ENCODE results near the gene RNF168.
"Not testable (repeated sequence)": the region's sequence is repeated elsewhere in the genome, so short reads cannot be mapped to it uniquely, and the experiment has no call there.

Gene RNF168

GRCh38 chr3:196493292-196493691, 10.3 kb downstream of the RNF168 start:
- in situ Hi-C loops (cut with HindIII; ENCODE audit: low pct_ligation_motif_present, low pct_unique_long_range_greater_than_20kb, low sequenced_read_pairs), result no loop called here
- no peak for DNase-seq

- no peak for DNase-seq
- in situ Hi-C loops (cut with HindIII; ENCODE audit: low pct_ligation_motif_present, low pct_unique_long_range_greater_than_20kb, low sequenced_read_pairs), result no loop called here
These were observed 11.5 kb downstream of the RNF168 start for GRCh38 chr3:196492080-196492479.

GRCh38 chr3:196489747-196490146, 13.8 kb downstream of the RNF168 start:
- DNase-seq, result no peak
- in situ Hi-C loops (cut with HindIII; ENCODE audit: low pct_ligation_motif_present, low pct_unique_long_range_greater_than_20kb, low sequenced_read_pairs), result no loop called here

GRCh38 chr3:196486263-196486662, 17.3 kb downstream of the RNF168 start:
- in situ Hi-C loops (cut with HindIII; ENCODE audit: low pct_ligation_motif_present, low pct_unique_long_range_greater_than_20kb, low sequenced_read_pairs), result no loop called here
- DNase-seq, result peak; percentile 9

- in situ Hi-C loops (cut with HindIII; ENCODE audit: low pct_ligation_motif_present, low pct_unique_long_range_greater_than_20kb, low sequenced_read_pairs), result no loop called here
- no peak for DNase-seq
These were observed 25.9 kb downstream of the RNF168 start for GRCh38 chr3:196477678-196478077.

- in situ Hi-C loops (cut with HindIII; ENCODE audit: low pct_ligation_motif_present, low pct_unique_long_range_greater_than_20kb, low sequenced_read_pairs), result no loop called here
- no peak for DNase-seq
These were observed 31.3 kb downstream of the RNF168 start for GRCh38 chr3:196472286-196472685.

- DNase-seq, result no peak
- in situ Hi-C loops (cut with HindIII; ENCODE audit: low pct_ligation_motif_present, low pct_unique_long_range_greater_than_20kb, low sequenced_read_pairs), result no loop called here
These were observed 32.0 kb downstream of the RNF168 start for GRCh38 chr3:196471551-196471950.

- in situ Hi-C loops (cut with HindIII; ENCODE audit: low pct_ligation_motif_present, low pct_unique_long_range_greater_than_20kb, low sequenced_read_pairs), result not testable (repeated sequence)
These were observed 33.4 kb downstream of the RNF168 start for GRCh38 chr3:196470182-196470581.

GRCh38 chr3:196463804-196464203, 39.8 kb downstream of the RNF168 start:
- in situ Hi-C loops (cut with HindIII; ENCODE audit: low pct_ligation_motif_present, low pct_unique_long_range_greater_than_20kb, low sequenced_read_pairs), result no loop called here

More at GRCh38 chr3:196470182-196470581, 33.4 kb downstream of the RNF168 start:
- DNase-seq, result not testable (repeated sequence)

GRCh38 chr3:196463478-196463756, 40.2 kb downstream of the RNF168 start:
- DNase-seq, result no peak
- in situ Hi-C loops (cut with HindIII; ENCODE audit: low pct_ligation_motif_present, low pct_unique_long_range_greater_than_20kb, low sequenced_read_pairs), result no loop called here

More at GRCh38 chr3:196463804-196464203, 39.8 kb downstream of the RNF168 start:
- DNase-seq, result no peak

GRCh38 chr3:196462680-196463477, 40.7 kb downstream of the RNF168 start:
- DNase-seq; in situ Hi-C loops (cut with HindIII; ENCODE audit: low pct_ligation_motif_present, low pct_unique_long_range_greater_than_20kb, low sequenced_read_pairs): not testable (repeated sequence)

GRCh38 chr3:196458063-196458462, 45.5 kb downstream of the RNF168 start:
- in situ Hi-C loops (cut with HindIII; ENCODE audit: low pct_ligation_motif_present, low pct_unique_long_range_greater_than_20kb, low sequenced_read_pairs), result no loop called here
- DNase-seq, result no peak

GRCh38 chr3:196457470-196457869, 46.1 kb downstream of the RNF168 start:
- in situ Hi-C loops (cut with HindIII; ENCODE audit: low pct_ligation_motif_present, low pct_unique_long_range_greater_than_20kb, low sequenced_read_pairs); DNase-seq: not testable (repeated sequence)

- peak; percentile 16 for DNase-seq
These were observed 48.6 kb downstream of the RNF168 start for GRCh38 chr3:196454935-196455334.

GRCh38 chr3:196445391-196445790, 58.2 kb downstream of the RNF168 start:
- peak; percentile 7 for DNase-seq

More at GRCh38 chr3:196454935-196455334, 48.6 kb downstream of the RNF168 start:
- in situ Hi-C loops (cut with HindIII; ENCODE audit: low pct_ligation_motif_present, low pct_unique_long_range_greater_than_20kb, low sequenced_read_pairs), result no loop called here

GRCh38 chr3:196444500-196444894, 59.1 kb downstream of the RNF168 start:
- DNase-seq, result no peak
- in situ Hi-C loops (cut with HindIII; ENCODE audit: low pct_ligation_motif_present, low pct_unique_long_range_greater_than_20kb, low sequenced_read_pairs), result no loop called here

More at GRCh38 chr3:196445391-196445790, 58.2 kb downstream of the RNF168 start:
- in situ Hi-C loops (cut with HindIII; ENCODE audit: low pct_ligation_motif_present, low pct_unique_long_range_greater_than_20kb, low sequenced_read_pairs), result not testable (repeated sequence)

GRCh38 chr3:196440696-196441095, 62.9 kb downstream of the RNF168 start:
- in situ Hi-C loops (cut with HindIII; ENCODE audit: low pct_ligation_motif_present, low pct_unique_long_range_greater_than_20kb, low sequenced_read_pairs), result no loop called here

GRCh38 chr3:196440041-196440537, 63.5 kb downstream of the RNF168 start:
- no peak for DNase-seq
- in situ Hi-C loops (cut with HindIII; ENCODE audit: low pct_ligation_motif_present, low pct_unique_long_range_greater_than_20kb, low sequenced_read_pairs), result no loop called here

More at GRCh38 chr3:196440696-196441095, 62.9 kb downstream of the RNF168 start:
- no peak for DNase-seq

GRCh38 chr3:196432137-196432879, 71.3 kb downstream of the RNF168 start, which contains the start of gene UBXN7:
Gene UBXN7, minus strand, starts transcription at chr3:196432427. Its CDS starts 28 bp downstream, at chr3:196432399.
- peak; percentile 87 for DNase-seq
- in situ Hi-C loops (cut with HindIII; ENCODE audit: low pct_ligation_motif_present, low pct_unique_long_range_greater_than_20kb, low sequenced_read_pairs), result no loop called here

All from ACHN (cell line).